Natural killer cell treated with Interleukin-12 subunit alpha and Interleukin-12 subunit beta and Interleukin-15 and Interleukin-18, amount 100 ng/mL, for 72 hours (primary cell): Measurements from ENCODE around the gene MESD. TPM values are rescaled to one million over a fixed set of nuclear protein-coding genes. Genes with fewer than 3 reads are reported as not detected.

Experiments used
- ATAC-seq, 2 donors: fragments of 150-1000 bp; cut with Tn5 transposase in 1 of 2; sonication (Bioruptor Pico), chemical (Tn5 transposase) in 1 of 2; 2 replicates each; pipeline ENCODE4 v1.10.0; 2021
- DNase-seq: peaks from one replicate; pipeline ENCODE4 v3.0.0; 2022; ENCODE audit warnings: low spot score
- H3K27ac Mint-ChIP-seq, 2 donors: 1 replicate in 1 of 2; 2 replicates in 1 of 2; pipeline ENCODE4 v1.8.0; 2022; ENCODE audit warnings: mixed read lengths in 2 of 2, mild to moderate bottlenecking in 1 of 2, moderate library complexity in 1 of 2
- H3K27me3 Mint-ChIP-seq, 2 donors: 1 replicate in 1 of 2; 2 replicates in 1 of 2; pipeline ENCODE4 v1.8.0; 2022; ENCODE audit warnings: mixed read lengths in 2 of 2
- H3K36me3 Mint-ChIP-seq: one replicate; pipeline ENCODE4 v1.8.0; 2022; ENCODE audit warnings: mixed read lengths
- H3K4me1 Mint-ChIP-seq, 2 donors: 1 replicate in 1 of 2; 2 replicates in 1 of 2; pipeline ENCODE4 v1.8.0; 2022; ENCODE audit warnings: low read depth in 2 of 2, mixed read lengths in 2 of 2, mild to moderate bottlenecking in 1 of 2
- H3K4me3 Mint-ChIP-seq: one replicate; pipeline ENCODE4 v1.8.0; 2022; ENCODE audit warnings: mixed read lengths
- H3K9me3 Mint-ChIP-seq: 2 replicates; pipeline ENCODE4 v1.8.0; 2022; ENCODE audit warnings: mixed read lengths
- total RNA-seq, 2 donors: library from RNA; stranded (reverse); gene quantifications; one replicate each; pipeline ENCODE4 v1.2.3, GENCODE V29; 2022

Gene MESD
- total RNA-seq, 2 donors from 2014 or later: 33.7 to 35.6 TPM

DNA sequence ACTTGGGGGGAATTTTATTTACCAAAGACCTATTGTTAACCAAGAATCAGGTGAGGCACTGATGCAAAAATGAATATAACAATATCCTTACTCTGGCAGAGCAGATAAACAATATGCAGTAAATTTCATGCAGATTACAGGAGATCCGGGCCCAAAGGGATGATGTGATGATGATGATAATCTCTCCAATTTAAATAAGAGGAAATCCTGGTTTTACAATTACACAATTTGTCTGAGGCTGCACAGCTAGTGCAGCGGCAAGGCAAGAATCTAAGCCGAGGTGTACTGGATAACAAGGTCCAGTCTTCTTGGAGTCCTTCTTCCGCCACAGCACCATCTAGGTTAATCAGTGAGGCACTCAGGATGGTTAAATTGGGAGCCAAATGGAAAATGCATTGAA lies 2.4 kb upstream of the MESD start:
- ATAC-seq (no peak), DNase-seq (no peak)
- Mint-ChIP-seq H3K27ac (peak overlapping the region in 1 of 2 donors; percentile 51), H3K36me3 (peaks cover 14% of the 10 kb centered on the region), H3K4me3 (no peak overlapping the region), H3K4me1 (peaks cover 25 to 31% of the 10 kb centered on the region in 2 donors), H3K9me3 (peaks cover 4% of the 10 kb centered on the region), H3K27me3 (no peaks in the 10 kb centered on the region)

DNA sequence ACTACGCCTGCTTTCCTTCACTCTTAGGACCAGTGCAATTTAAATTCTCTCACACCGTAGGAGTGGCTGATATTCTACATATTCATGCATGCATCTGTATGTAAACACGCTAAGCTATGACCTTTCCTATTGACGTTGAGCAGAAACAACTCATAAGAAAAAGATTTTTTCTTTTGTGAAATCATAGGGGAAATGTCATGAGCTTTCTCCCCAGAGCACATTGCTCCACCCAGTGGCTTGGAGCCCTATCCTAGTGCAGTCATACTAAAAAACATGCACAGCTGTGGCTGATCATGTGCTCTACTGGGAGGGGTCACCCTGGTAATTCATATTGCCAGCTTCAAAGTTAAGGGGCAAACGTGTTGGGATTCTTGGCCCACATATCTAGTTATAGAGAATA lies 1.8 kb upstream of the MESD start:
- peaks cover 14% of the 10 kb centered on the region for H3K36me3 Mint-ChIP-seq

DNA sequence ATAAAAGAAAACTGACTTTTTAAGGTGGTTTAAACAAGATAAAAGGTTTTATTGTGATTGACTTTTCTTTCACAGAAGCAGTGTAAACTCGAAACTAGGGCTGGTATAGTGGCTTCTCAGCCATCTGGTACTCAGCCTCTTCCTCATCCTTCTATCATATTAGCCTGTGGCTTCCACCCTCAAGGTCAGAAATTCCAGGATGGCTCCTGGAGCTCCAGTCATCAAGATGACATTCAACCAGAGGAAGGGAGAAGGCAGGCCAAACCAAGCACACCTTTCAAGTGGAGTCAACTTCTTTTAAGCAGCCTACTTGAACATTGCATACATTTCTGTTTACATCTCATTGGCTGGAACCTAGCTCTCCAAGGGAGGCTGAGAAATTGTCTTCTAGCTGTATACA lies 1.3 kb upstream of the MESD start:
- no peak overlapping the region for H3K27ac Mint-ChIP-seq
- H3K9me3 Mint-ChIP-seq: peaks cover under 1% of the 10 kb centered on the region
- no peak for ATAC-seq
- peaks cover 14% of the 10 kb centered on the region for H3K36me3 Mint-ChIP-seq
- H3K4me1 Mint-ChIP-seq: peaks cover 35% of the 10 kb centered on the region in 2 donors
- peak overlapping the region; percentile 99 for H3K4me3 Mint-ChIP-seq
- no peak for DNase-seq
- H3K27me3 Mint-ChIP-seq: no peaks in the 10 kb centered on the region

More for the DNA sequence above, 1.8 kb upstream of the MESD start:
- Mint-ChIP-seq H3K27me3 (no peaks in the 10 kb centered on the region), H3K27ac (no peak overlapping the region), H3K4me1 (peaks cover 30 to 35% of the 10 kb centered on the region in 2 donors), H3K4me3 (no peak overlapping the region), H3K9me3 (peaks cover 4% of the 10 kb centered on the region)
- DNase-seq (no peak), ATAC-seq (no peak)

DNA sequence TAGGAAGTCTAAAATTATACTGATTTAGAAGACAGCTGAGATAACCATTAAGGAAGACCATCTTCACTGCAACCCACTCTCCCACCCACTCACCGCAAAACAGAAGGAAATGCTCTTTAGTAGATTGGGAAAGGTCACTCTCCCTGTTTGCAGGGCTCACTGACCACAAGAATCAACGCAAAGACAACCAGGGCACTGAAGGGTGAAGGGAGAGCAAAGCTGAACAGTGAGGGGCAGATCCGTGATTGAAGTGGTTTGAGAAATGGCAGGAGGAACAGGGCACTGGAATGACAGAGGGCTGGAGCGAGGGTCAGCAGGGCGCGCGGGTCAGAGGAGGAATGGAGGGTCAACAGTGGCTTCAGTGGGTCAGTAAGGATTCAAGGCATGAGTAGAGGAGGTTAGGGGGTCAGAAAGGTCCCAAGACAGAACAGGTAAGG lies 520 bp downstream of the MESD start:
- Mint-ChIP-seq H3K9me3 (no peaks in the 10 kb centered on the region), H3K4me3 (peak overlapping the region; percentile 99), H3K36me3 (peaks cover 14% of the 10 kb centered on the region), H3K27me3 (no peaks in the 10 kb centered on the region), H3K27ac (peak overlapping the region; percentile 78 to 88), H3K4me1 (peaks cover 45 to 48% of the 10 kb centered on the region in 2 donors)
- ATAC-seq (no peak), DNase-seq (no peak)

DNA sequence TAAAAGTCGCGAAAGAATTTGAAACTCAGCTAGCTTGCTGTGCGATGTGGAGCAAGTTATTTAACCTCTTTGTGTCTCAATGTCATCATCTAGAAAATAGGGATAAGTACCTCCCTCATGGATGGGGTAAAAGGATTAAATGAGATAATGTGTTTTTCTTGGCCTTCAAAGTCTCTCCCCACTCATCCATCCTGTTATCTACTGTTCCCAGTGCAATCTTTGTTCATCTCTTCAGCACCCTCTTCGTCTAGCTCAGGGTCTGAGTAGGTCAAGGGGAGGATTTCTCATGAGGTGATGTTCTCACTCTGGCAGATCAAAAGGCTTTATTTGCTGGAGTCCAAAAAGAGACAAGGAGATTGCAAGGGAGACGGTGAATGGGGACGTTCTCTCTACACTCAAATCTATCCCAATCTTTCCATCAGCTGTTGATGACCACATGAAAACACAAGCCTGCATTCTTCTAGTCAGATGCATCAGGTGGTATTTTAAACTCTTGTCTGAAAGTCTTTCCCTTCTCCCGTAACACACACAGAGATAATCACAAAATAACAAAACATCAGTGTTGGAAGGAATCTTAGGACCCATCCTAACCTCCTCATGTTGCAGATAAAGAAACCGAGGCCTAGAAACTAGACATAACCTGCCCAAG lies 1.3 kb downstream of the MESD start:
- H3K4me1 Mint-ChIP-seq: peaks cover 48 to 53% of the 10 kb centered on the region in 2 donors
- H3K36me3 Mint-ChIP-seq: peaks cover 17% of the 10 kb centered on the region
- no peak for ATAC-seq
- peak overlapping the region; percentile 99 for H3K4me3 Mint-ChIP-seq
- H3K27ac Mint-ChIP-seq: peak overlapping the region; percentile 78 to 88
- no peaks in the 10 kb centered on the region for H3K9me3 Mint-ChIP-seq
- no peaks in the 10 kb centered on the region for H3K27me3 Mint-ChIP-seq
- DNase-seq: no peak

DNA sequence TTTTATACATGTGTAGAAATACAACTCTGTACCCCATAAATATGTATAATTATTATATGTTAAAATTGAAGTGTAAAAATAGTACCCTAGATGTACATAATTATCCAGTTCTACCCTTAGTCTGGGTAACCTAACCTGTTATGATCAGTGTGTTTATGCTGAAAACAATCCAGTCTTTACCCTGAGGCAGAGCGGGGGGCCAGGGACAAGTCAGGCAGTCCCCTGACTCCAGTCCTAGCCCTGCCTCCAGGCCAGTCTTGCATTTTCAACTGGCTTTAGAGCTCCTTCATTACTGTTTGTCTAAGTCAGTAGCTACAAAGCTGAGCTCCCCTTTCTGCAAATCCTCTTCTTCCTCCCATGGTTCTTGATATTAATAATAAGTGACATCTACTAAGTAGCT lies 3.1 kb downstream of the MESD start:
- Mint-ChIP-seq H3K27me3 (no peaks in the 10 kb centered on the region), H3K4me1 (peaks cover 56 to 63% of the 10 kb centered on the region in 2 donors), H3K27ac (peak overlapping the region in 1 of 2 donors; percentile 63), H3K36me3 (peaks cover 27% of the 10 kb centered on the region), H3K9me3 (no peaks in the 10 kb centered on the region), H3K4me3 (peak overlapping the region; percentile 49)
- no peak for ATAC-seq
- no peak for DNase-seq

DNA sequence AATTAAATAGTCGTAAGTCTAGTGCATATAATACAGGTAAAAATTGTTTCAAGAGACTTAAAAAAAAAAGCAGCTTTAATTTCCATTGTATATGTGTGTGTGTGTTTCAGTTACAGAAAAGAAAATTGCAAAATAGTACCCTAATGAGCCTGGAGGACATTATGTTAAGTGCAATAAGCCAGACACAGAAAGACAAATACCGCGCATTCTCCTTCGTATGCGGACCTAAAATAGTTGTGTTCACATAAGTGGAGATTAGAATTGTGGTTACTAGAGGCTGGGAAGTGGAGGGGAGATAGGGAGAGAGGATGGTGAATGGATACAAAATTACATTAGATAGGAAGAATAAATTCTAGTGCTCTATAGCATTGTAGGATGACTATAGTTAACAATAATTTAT lies 3.6 kb downstream of the MESD start:
- no peaks in the 10 kb centered on the region for H3K9me3 Mint-ChIP-seq
- DNase-seq (no peak), ATAC-seq (no peak)
- peaks cover 54 to 63% of the 10 kb centered on the region in 2 donors for H3K4me1 Mint-ChIP-seq
- peaks cover 27% of the 10 kb centered on the region for H3K36me3 Mint-ChIP-seq
- no peaks in the 10 kb centered on the region for H3K27me3 Mint-ChIP-seq
- H3K4me3 Mint-ChIP-seq: no peak overlapping the region
- H3K27ac Mint-ChIP-seq: peak overlapping the region in 1 of 2 donors; percentile 63

DNA sequence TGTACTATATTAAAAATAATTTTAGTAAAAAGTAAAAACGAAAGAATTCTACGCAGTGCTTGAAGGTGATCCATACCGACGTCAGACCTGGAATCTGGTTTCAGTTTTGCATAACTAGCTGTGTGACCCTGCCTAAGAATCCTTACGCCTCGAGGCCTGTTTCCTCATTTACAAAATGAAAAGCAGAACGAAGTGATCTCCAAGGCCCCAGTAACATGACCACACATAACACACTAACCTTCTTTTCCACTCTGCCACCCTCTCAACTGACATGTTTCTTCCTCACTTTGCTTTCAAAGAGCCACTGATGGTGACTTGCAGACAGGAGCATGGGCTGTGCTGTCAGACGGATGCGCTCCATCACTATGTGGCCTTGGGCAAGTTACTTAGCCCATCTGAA lies 4.8 kb downstream of the MESD start:
- H3K27ac Mint-ChIP-seq: peak overlapping the region; percentile 32 to 78
- H3K36me3 Mint-ChIP-seq: peaks cover 33% of the 10 kb centered on the region
- no peaks in the 10 kb centered on the region for H3K9me3 Mint-ChIP-seq
- ATAC-seq (no peak), DNase-seq (no peak)
- H3K4me3 Mint-ChIP-seq: peak overlapping the region; percentile 44
- H3K4me1 Mint-ChIP-seq: peaks cover 49 to 57% of the 10 kb centered on the region in 2 donors
- H3K27me3 Mint-ChIP-seq: no peaks in the 10 kb centered on the region

DNA sequence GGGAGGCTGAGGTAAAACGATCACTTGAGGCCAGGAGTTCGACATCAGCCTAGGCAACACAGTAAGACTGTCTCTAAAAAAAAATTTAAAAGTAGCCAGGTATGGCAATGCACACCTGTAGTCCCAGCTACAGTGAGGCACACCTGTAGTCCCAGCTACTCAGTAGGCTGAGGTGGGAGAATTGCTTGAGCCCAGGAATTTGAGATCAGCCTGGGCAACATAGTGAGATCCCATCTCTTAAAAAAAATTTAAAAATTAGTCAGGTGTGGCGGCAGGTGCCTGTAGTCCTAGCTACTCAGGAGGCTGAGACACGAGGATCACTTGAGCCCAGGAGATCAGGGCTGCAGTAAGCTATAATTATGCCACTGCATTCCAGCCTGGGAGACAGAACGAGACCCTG lies 6.8 kb downstream of the MESD start:
- H3K27me3 Mint-ChIP-seq: no peaks in the 10 kb centered on the region
- H3K36me3 Mint-ChIP-seq: peaks cover 35% of the 10 kb centered on the region
- DNase-seq: no peak
- peak overlapping the region; percentile 12 to 66 for H3K27ac Mint-ChIP-seq
- H3K4me3 Mint-ChIP-seq: no peak overlapping the region
- peaks cover 45 to 46% of the 10 kb centered on the region in 2 donors for H3K4me1 Mint-ChIP-seq
- no peak for ATAC-seq
- no peaks in the 10 kb centered on the region for H3K9me3 Mint-ChIP-seq

DNA sequence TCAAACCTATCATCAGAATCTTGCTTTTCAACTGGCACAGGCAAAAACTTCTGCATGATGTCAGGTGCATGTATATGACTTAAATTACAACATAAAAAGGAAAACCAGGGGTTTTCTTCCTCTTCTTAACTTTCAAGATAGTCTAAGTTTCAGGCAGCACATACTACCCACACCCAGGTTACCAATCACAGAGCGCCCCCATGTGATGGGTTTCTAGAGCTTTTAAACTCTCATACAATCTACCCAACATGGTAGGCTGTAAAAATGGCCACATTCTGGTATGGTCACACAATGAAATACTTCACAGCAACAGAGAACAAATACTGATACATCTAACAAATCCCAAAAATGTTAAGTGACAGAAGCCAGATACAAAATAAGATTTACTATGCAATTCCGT lies 7.4 kb downstream of the MESD start:
- ATAC-seq: no peak
- Mint-ChIP-seq H3K4me3 (no peak overlapping the region), H3K9me3 (no peaks in the 10 kb centered on the region), H3K36me3 (peaks cover 35% of the 10 kb centered on the region), H3K4me1 (peaks cover 44 to 51% of the 10 kb centered on the region in 2 donors), H3K27me3 (no peaks in the 10 kb centered on the region), H3K27ac (peak overlapping the region; percentile 36 to 42)
- no peak for DNase-seq

DNA sequence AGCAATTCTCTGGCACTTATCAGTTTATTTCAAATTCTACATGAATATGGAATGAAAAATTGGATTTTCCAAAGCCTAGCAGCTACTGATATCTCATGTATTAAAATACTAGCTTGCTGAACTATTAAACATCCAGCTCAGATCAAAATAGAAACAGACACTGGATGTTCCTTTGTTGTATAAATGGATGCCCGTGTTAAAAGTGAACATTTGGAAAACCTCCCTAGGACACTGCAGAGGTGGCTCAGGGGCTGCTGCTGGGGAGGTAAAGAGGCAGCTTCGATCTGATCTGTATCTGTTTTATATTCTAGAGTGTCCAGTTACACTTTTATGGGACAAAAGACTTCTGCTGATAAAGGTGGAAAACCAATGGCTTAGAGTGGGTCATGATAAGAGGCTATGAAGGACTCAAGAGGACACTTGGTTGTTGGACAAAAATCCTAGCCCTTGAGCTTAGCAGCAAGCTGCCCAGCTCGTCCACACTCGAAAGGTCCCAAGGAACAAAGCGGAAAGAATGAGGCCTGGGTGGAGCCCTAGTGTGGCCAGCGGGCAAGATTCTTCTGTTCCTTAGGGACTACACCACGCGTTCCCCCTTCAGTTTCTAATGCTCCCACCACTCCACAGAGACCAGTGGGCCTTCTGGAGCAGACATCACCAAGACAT lies 9.9 kb downstream of the MESD start:
- Mint-ChIP-seq H3K9me3 (no peaks in the 10 kb centered on the region), H3K36me3 (peaks cover 35% of the 10 kb centered on the region), H3K4me3 (no peak overlapping the region), H3K4me1 (peaks cover 43 to 50% of the 10 kb centered on the region in 2 donors), H3K27ac (peak overlapping the region in 1 of 2 donors; percentile 19), H3K27me3 (no peaks in the 10 kb centered on the region)
- ATAC-seq: no peak
- no peak for DNase-seq

DNA sequence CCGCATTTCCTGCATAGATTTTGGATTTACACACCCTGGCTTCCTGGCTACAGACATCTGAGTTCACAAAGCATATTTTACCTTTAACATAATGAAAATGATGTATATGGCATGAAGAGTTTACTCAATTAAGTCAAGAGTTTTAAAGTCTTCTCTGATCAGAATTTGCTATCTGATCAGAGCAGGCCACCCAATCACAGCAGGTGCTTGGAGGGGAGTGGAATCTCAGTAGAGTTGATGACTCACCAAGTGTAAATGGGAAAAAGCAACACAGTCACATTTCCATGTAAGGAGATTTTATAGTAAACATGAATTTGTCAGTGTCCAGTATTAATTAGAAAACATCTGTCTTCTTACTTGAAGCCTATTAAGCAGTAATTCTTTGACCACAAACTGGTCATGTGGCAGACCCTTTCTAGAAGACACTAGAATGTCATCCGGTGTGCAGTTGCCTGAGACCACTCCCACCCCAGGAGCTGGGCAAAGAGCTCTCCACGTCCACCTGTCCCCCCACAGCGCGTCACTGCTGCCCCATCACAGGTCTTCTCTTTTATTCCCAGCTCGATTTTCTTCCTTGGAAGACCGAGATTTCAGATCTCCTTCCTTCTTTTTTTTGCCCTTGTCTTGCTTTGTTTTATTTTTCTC lies 10.8 kb downstream of the MESD start:
- Mint-ChIP-seq H3K4me3 (no peak overlapping the region), H3K4me1 (peaks cover 41 to 49% of the 10 kb centered on the region in 2 donors), H3K36me3 (peaks cover 35% of the 10 kb centered on the region), H3K27me3 (no peaks in the 10 kb centered on the region), H3K27ac (no peak overlapping the region), H3K9me3 (no peaks in the 10 kb centered on the region)
- no peak for DNase-seq
- no peak for ATAC-seq

DNA sequence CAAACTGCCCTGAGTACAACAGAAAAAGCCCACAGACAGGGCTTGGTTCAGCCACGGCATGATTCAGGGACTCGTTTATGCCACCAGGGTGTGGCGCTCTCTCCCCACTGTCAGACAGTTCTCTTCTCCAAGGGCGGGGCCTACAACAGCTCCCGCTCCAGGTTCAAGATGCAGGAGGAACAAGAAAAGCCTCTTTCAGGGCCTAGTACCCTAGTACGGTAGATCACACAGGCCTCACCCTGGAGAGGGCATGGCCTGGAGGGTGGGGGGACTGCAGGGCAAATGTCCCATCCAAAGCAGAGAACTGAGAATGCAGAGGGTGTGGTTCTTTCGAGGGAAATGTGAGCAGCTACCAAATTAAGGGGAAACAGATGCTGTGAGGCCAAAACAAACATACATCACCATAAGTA lies 12.0 kb downstream of the MESD start:
- Mint-ChIP-seq H3K27me3 (no peaks in the 10 kb centered on the region), H3K9me3 (no peaks in the 10 kb centered on the region), H3K4me3 (no peak overlapping the region), H3K36me3 (peaks cover 30% of the 10 kb centered on the region), H3K27ac (peak overlapping the region in 1 of 2 donors; percentile 4), H3K4me1 (peaks cover 37 to 43% of the 10 kb centered on the region in 2 donors)
- DNase-seq: no peak
- no peak for ATAC-seq

DNA sequence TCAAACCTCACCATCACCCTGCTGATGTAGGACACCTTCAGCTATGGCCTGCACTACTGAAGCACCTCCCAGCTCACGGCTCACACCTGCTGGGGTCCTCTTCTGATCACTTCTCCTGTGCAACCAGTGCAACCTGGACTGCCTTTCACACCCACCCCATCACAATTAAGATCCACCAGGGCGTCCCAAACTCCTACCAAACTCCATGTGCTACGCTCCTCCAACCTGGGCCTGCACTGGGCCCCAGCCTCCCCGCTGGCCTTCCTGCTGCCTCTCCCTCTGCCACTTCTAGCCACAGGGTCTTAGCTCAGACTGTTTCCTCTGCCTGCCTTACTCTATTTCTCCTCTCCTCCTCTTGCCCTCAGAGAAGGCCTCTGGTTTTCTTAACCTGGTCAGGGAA lies 12.8 kb downstream of the MESD start:
- peaks cover 23% of the 10 kb centered on the region for H3K36me3 Mint-ChIP-seq
- peaks cover 30 to 36% of the 10 kb centered on the region in 2 donors for H3K4me1 Mint-ChIP-seq
- H3K9me3 Mint-ChIP-seq: no peaks in the 10 kb centered on the region
- DNase-seq (no peak), ATAC-seq (no peak)
- peak overlapping the region in 1 of 2 donors; percentile 4 for H3K27ac Mint-ChIP-seq
- no peak overlapping the region for H3K4me3 Mint-ChIP-seq
- no peaks in the 10 kb centered on the region for H3K27me3 Mint-ChIP-seq
